Activated CD4-positive, alpha-beta T cell treated with anti-CD3 and anti-CD28 coated beads for 36 hours (primary cell): ENCODE data around the gene S100A14. TPM values are rescaled to one million over a fixed set of nuclear protein-coding genes. Genes with fewer than 3 reads are reported as not detected.
A peak's percentile ranks its signal among the peaks of the same experiment; 100 is the strongest.

Source experiments
- ATAC-seq: fragments of 200-7000 bp; cut with Tn5 transposase; one replicate; pipeline ENCODE4 v1.10.0; 2021; ENCODE audit warnings: mild to moderate bottlenecking, moderate library complexity
- CTCF ChIA-PET: fragments of 350-600 bp; sonication (Branson Sonifier 250); formaldehyde crosslinking; loops from one replicate; lab custom pipeline; 2021; ENCODE audit warnings: antibody characterized with exemption; lab: Charles Lee
- POLR2A ChIA-PET: fragments of 350-600 bp; sonication (Branson Sonifier 250); formaldehyde crosslinking; loops from one replicate; lab custom pipeline; 2021; ENCODE audit warnings: antibody characterized with exemption, inconsistent platforms; lab: Charles Lee
- DNase-seq: peaks from one replicate; pipeline ENCODE4 v3.0.0-alpha.2; 2020
- H3K27ac Mint-ChIP-seq: one replicate; pipeline ENCODE4 v1.8.0; 2021; ENCODE audit warnings: mixed read lengths
- H3K27me3 Mint-ChIP-seq: one replicate; pipeline ENCODE4 v1.8.0; 2021; ENCODE audit warnings: mixed read lengths
- H3K36me3 Mint-ChIP-seq: one replicate; pipeline ENCODE4 v1.8.0; 2021; ENCODE audit warnings: low read depth, mixed read lengths
- H3K4me1 Mint-ChIP-seq: one replicate; pipeline ENCODE4 v1.8.0; 2021; ENCODE audit warnings: mixed read lengths
- H3K4me3 Mint-ChIP-seq: one replicate; pipeline ENCODE4 v1.8.0; 2021; ENCODE audit warnings: mild to moderate bottlenecking, moderate library complexity, mixed read lengths
- H3K9me3 Mint-ChIP-seq: one replicate; pipeline ENCODE4 v1.8.0; 2021; ENCODE audit warnings: low read depth, mixed read lengths
- intact Hi-C, 2 experiments: fragments of 100-400 bp; cut with DNase I in 1 of 2; cut with micrococcal nuclease in 1 of 2; formaldehyde crosslinking; loops; one replicate each; pipeline versions ENCODE4 v1.14.2 to v1.15.1; 2022 to 2024; cut with DNase I, micrococcal nuclease
- total RNA-seq, 2 experiments: library from RNA; stranded (reverse); gene quantifications; one replicate each; pipeline ENCODE4 v1.2.3, GENCODE V29; 2021

Gene S100A14
- total RNA-seq, 2 experiments from 2014 or later = 0.14 to 0.34 TPM

- ATAC-seq = no peak
- ChIA-PET CTCF (interaction anchor here (0.6 to 6.5 kb wide), 12 partner anchors 10 to 107 kb away, joined by 3 to 60 read pairs (median 8); partner anchors contain the start of genes S100A1 and S100A13), POLR2A (no interaction called here)
- intact Hi-C loops = loop anchor here (1.0 to 5.0 kb wide), 6 partner anchors 16 to 108 kb away; no protein-coding TSS in a partner anchor
- no peaks in the 10 kb centered on the region for H3K27me3 Mint-ChIP-seq
- no peaks in the 10 kb centered on the region for H3K36me3 Mint-ChIP-seq
- no peaks in the 10 kb centered on the region for H3K9me3 Mint-ChIP-seq
- no peak for DNase-seq
- H3K4me1 Mint-ChIP-seq = peaks cover 20% of the 10 kb centered on the region
- H3K27ac Mint-ChIP-seq = peak overlapping the region; percentile 34
- no peak overlapping the region for H3K4me3 Mint-ChIP-seq
Observed at GRCh38 chr1:153616917-153617311, 789 bp upstream of the S100A14 start.

GRCh38 chr1:153615406-153615805, 719 bp downstream of the S100A14 start:
- Mint-ChIP-seq H3K4me1 (peaks cover 20% of the 10 kb centered on the region), H3K36me3 (no peaks in the 10 kb centered on the region), H3K4me3 (no peak overlapping the region), H3K27ac (no peak overlapping the region), H3K27me3 (no peaks in the 10 kb centered on the region), H3K9me3 (no peaks in the 10 kb centered on the region)
- ATAC-seq (no peak), DNase-seq (no peak)
- intact Hi-C loops = loop anchor here in 1 of 2 experiments (5.0 kb wide), 1 partner anchor 83 kb away; no protein-coding TSS in a partner anchor
- ChIA-PET POLR2A (no interaction called here), CTCF (interaction anchor here (0.6 to 6.5 kb wide), 7 partner anchors 8 to 106 kb away, joined by 3 to 60 read pairs (median 4); partner anchors contain the start of genes CHTOP, S100A1 and S100A13)

- no peaks in the 10 kb centered on the region for H3K9me3 Mint-ChIP-seq
- no peaks in the 10 kb centered on the region for H3K27me3 Mint-ChIP-seq
- no peak overlapping the region for H3K4me3 Mint-ChIP-seq
- ChIA-PET CTCF (interaction anchor here (1.0 to 6.5 kb wide), 7 partner anchors 8 to 105 kb away, joined by 3 to 60 read pairs (median 4); partner anchors contain the start of genes S100A1 and S100A13), POLR2A (interaction anchor here (0.7 kb wide), 1 partner anchor 37 kb away, joined by 7 read pairs; no protein-coding TSS in a partner anchor)
- no peaks in the 10 kb centered on the region for H3K36me3 Mint-ChIP-seq
- DNase-seq (no peak), ATAC-seq (no peak)
- H3K27ac Mint-ChIP-seq = no peak overlapping the region
- H3K4me1 Mint-ChIP-seq = peaks cover 20% of the 10 kb centered on the region
- intact Hi-C loops = loop anchor here in 1 of 2 experiments (5.0 kb wide), 1 partner anchor 83 kb away; no protein-coding TSS in a partner anchor
Observed at GRCh38 chr1:153614906-153615305, 1.2 kb downstream of the S100A14 start.

DNA sequence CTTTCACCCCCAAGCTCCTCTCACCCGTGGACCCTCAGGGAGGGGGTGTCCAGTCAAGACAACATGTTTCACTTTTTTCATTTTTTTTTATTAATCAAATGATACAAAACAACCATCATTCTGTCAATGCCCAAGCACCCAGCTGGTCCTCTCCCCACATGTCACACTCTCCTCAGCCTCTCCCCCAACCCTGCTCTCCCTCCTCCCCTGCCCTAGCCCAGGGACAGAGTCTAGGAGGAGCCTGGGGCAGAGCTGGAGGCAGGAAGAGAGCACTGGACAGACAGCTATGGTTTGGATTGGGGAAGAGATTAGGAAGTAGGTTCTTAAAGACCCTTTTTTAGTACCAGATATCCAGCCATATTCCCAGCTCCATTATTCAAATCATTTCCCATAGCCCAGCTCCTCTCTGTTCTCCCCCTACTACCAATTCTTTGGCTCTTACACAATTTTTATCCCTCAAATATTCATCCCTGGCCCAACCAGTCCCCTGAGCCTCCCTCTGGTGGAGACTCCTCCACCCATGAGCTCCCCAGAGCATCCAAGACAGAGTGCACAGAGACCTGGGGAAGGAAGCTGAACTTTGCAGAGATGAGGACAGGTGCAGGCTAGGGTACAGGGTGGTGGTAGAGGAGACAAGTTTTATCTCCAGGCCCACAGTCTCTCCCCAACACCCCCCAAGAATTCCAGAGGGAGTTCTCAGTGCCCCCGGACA, 1.8 kb downstream of the S100A14 start:
- Mint-ChIP-seq H3K36me3 (no peaks in the 10 kb centered on the region), H3K4me3 (no peak overlapping the region), H3K9me3 (no peaks in the 10 kb centered on the region), H3K27ac (no peak overlapping the region), H3K27me3 (no peaks in the 10 kb centered on the region), H3K4me1 (peaks cover 20% of the 10 kb centered on the region)
- intact Hi-C loops = no loop called here
- ATAC-seq (no peak), DNase-seq (no peak)
- ChIA-PET CTCF (interaction anchor here (0.6 to 6.5 kb wide), 9 partner anchors 9 to 259 kb away, joined by 3 to 60 read pairs (median 4); partner anchors contain the start of genes S100A1 and S100A13), POLR2A (interaction anchor here (0.7 to 0.8 kb wide), 2 partner anchors 27 to 37 kb away, joined by 3 to 7 read pairs; no protein-coding TSS in a partner anchor)

- Mint-ChIP-seq H3K27me3 (no peaks in the 10 kb centered on the region), H3K4me3 (no peak overlapping the region), H3K36me3 (no peaks in the 10 kb centered on the region), H3K4me1 (peaks cover 20% of the 10 kb centered on the region), H3K27ac (no peak overlapping the region), H3K9me3 (no peaks in the 10 kb centered on the region)
- POLR2A ChIA-PET = no interaction called here
- intact Hi-C loops = no loop called here
- ATAC-seq (no peak), DNase-seq (no peak)
- CTCF ChIA-PET = interaction anchor here (1.7 kb wide), 1 partner anchor 10 kb away, joined by 4 read pairs; no protein-coding TSS in a partner anchor
Observed at GRCh38 chr1:153613406-153613805, 2.7 kb downstream of the S100A14 start.

DNA sequence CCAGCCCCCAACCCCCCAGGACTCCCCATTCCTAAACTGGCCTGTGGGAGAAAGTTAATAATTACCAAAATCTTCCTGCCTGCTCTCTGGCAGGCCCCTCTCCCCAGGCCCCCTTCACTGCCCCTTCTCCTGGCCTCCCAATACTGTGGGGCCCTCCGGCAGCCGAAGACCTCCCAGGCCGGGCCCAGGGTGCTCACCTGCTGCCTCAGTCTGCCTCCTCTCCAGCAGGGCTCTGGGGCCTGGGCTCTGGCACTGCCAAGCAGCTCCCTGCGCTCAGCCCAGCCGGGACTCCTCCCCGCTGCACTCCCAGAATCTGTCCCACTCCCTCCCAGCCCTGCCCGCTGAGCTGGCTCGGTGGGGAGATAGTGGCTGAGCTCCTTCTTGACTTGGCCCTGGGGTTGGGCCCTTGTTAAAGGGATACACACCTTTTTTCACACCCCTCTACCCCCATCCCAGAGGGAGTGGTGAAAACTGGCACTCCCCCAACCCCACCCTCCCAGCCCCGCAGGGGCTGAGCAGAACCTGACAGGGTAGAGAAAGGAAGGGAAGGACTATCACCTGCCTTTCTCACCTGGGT, 3.3 kb downstream of the S100A14 start, which contains the start of gene S100A16:
Gene S100A16 (minus strand): TSS at position 383 of the 577 bp plus-strand sequence. CDS start 4,986 bp downstream, outside the sequence.
- ATAC-seq = no peak
- DNase-seq = no peak
- intact Hi-C loops = no loop called here
- Mint-ChIP-seq H3K27ac (no peak within 1 kb of the TSS), H3K4me3 (no peak within 1 kb of the TSS), H3K4me1 (peaks cover 19% of the 10 kb centered on the region), H3K36me3 (no peaks in the 10 kb centered on the region), H3K27me3 (no peaks in the 10 kb centered on the region), H3K9me3 (no peaks in the 10 kb centered on the region)
- POLR2A ChIA-PET = interaction anchor here (0.6 kb wide), 1 partner anchor 102 kb away, joined by 3 read pairs; no protein-coding TSS in a partner anchor
- CTCF ChIA-PET = interaction anchor here (0.8 to 1.0 kb wide), 3 partner anchors 22 to 102 kb away, joined by 3 to 5 read pairs (median 3); no protein-coding TSS in a partner anchor

- Mint-ChIP-seq H3K27me3 (no peaks in the 10 kb centered on the region), H3K27ac (no peak overlapping the region), H3K9me3 (no peaks in the 10 kb centered on the region), H3K4me3 (no peak overlapping the region), H3K36me3 (no peaks in the 10 kb centered on the region), H3K4me1 (peaks cover 13% of the 10 kb centered on the region)
- ChIA-PET CTCF (interaction anchor here (0.6 to 1.0 kb wide), 4 partner anchors 10 to 102 kb away, joined by 3 to 5 read pairs (median 4); no protein-coding TSS in a partner anchor), POLR2A (interaction anchor here (0.6 kb wide), 1 partner anchor 102 kb away, joined by 3 read pairs; no protein-coding TSS in a partner anchor)
- DNase-seq = no peak
- ATAC-seq = no peak
- intact Hi-C loops = no loop called here
Observed at GRCh38 chr1:153612111-153612754, 3.9 kb downstream of the S100A14 start.

- intact Hi-C loops = no loop called here
- no peaks in the 10 kb centered on the region for H3K9me3 Mint-ChIP-seq
Observed at GRCh38 chr1:153611356-153611755, 4.8 kb downstream of the S100A14 start.

DNA sequence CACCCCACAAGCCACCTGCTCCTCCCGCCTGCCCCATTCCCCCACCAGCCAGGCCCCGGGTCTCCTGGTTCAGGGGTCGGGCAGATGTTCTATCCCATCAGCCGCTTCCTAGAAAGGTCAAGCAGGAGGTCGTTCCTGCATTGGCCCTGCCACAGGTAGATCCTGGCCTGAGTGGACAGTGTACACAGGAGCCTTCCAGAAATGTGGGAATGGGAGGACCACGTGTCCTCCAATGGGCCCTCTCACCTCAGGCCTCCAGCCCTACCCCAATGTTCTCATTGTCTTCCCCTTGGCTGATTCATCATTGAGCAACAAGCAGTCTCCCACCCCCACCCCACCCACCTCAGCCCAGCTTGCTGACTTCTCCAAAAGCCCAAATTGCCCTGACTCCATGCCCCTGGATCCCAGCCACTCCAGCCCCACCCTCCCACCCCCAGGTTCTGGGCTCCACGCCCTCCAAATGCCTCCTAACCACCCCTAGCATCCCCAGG, 5.3 kb downstream of the S100A14 start:
- no peaks in the 10 kb centered on the region for H3K9me3 Mint-ChIP-seq
- H3K4me3 Mint-ChIP-seq = no peak overlapping the region

More at GRCh38 chr1:153611356-153611755, 4.8 kb downstream of the S100A14 start:
- ATAC-seq = no peak
- H3K27ac Mint-ChIP-seq = no peak overlapping the region
- no peak overlapping the region for H3K4me3 Mint-ChIP-seq
- no peaks in the 10 kb centered on the region for H3K36me3 Mint-ChIP-seq
- CTCF ChIA-PET = interaction anchor here (0.6 to 1.1 kb wide), 2 partner anchors 11 to 101 kb away, joined by 3 to 4 read pairs; no protein-coding TSS in a partner anchor
- POLR2A ChIA-PET = no interaction called here
- H3K27me3 Mint-ChIP-seq = no peaks in the 10 kb centered on the region
- peaks cover 4% of the 10 kb centered on the region for H3K4me1 Mint-ChIP-seq
- DNase-seq = no peak

GRCh38 chr1:153610334-153610733, 5.8 kb downstream of the S100A14 start:
- Mint-ChIP-seq H3K27ac (no peak overlapping the region), H3K27me3 (no peaks in the 10 kb centered on the region), H3K4me1 (no peaks in the 10 kb centered on the region), H3K4me3 (no peak overlapping the region), H3K36me3 (no peaks in the 10 kb centered on the region), H3K9me3 (no peaks in the 10 kb centered on the region)
- ATAC-seq = no peak
- intact Hi-C loops = no loop called here
- ChIA-PET POLR2A (no interaction called here), CTCF (interaction anchor here (1.1 kb wide), 1 partner anchor 100 kb away, joined by 3 read pairs; no protein-coding TSS in a partner anchor)
- DNase-seq = no peak

More for the DNA sequence above, 5.3 kb downstream of the S100A14 start:
- Mint-ChIP-seq H3K36me3 (no peaks in the 10 kb centered on the region), H3K27me3 (no peaks in the 10 kb centered on the region), H3K4me1 (no peaks in the 10 kb centered on the region), H3K27ac (no peak overlapping the region)
- ATAC-seq (no peak), DNase-seq (no peak)
- POLR2A ChIA-PET = no interaction called here
- intact Hi-C loops = no loop called here
- CTCF ChIA-PET = interaction anchor here (1.1 kb wide), 1 partner anchor 101 kb away, joined by 3 read pairs; no protein-coding TSS in a partner anchor
